A673 (cell line): Measurements from ENCODE around the gene SFXN1.

Experiments used
- EZH2 ChIP-seq: fragments of 200-600 bp; sonication (generic); IDR thresholded peaks from 2 replicates; pipeline ENCODE4 v1.6.1; 2017; ENCODE audit warnings: borderline replicate concordance, low read depth, mild to moderate bottlenecking, mixed read lengths, antibody characterized with exemption, low read length; ENCODE audit not compliant: poor library complexity, severe bottlenecking
- TF ChIP-seq, protein P1 (sequence below): fragments of 300-800, 200-600 bp; sonication (generic); conservative IDR thresholded peaks from 2 replicates; pipeline ENCODE4 v1.5.1; 2017; ENCODE audit warnings: low read depth, mild to moderate bottlenecking, antibody characterized with exemption, low read length, moderate library complexity, mixed read lengths

- TF ChIP-seq, protein P1, sequence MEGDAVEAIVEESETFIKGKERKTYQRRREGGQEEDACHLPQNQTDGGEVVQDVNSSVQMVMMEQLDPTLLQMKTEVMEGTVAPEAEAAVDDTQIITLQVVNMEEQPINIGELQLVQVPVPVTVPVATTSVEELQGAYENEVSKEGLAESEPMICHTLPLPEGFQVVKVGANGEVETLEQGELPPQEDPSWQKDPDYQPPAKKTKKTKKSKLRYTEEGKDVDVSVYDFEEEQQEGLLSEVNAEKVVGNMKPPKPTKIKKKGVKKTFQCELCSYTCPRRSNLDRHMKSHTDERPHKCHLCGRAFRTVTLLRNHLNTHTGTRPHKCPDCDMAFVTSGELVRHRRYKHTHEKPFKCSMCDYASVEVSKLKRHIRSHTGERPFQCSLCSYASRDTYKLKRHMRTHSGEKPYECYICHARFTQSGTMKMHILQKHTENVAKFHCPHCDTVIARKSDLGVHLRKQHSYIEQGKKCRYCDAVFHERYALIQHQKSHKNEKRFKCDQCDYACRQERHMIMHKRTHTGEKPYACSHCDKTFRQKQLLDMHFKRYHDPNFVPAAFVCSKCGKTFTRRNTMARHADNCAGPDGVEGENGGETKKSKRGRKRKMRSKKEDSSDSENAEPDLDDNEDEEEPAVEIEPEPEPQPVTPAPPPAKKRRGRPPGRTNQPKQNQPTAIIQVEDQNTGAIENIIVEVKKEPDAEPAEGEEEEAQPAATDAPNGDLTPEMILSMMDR: no peak
- TF ChIP-seq EZH2: no peak
Measured at GRCh38 chr5:175555168-175555785, 76.9 kb downstream of the SFXN1 start.
